Measurements from ENCODE around the gene TEX51.

The TEX51 gene

DNA sequence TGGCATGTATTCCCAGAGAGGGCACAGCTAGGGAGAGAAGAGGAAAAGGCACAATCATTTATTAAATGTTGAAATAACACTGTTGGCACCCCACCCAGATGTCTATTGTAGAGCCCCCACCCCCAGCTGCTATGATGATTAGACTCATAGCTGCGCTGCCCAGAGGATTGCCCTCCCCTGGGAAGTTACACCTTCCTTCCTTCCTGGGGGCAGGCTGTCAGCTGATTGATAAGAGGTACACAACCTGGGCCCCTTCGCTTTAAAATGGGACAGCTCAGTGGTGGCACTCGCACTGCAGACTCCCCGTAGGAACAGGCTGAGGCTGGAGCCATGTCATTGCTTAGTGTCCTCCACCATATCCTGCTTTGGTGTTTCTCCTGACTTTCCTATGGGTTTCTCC lies 18.1 kb downstream of the TEX51 start:
- no peak for DNase-seq

DNA sequence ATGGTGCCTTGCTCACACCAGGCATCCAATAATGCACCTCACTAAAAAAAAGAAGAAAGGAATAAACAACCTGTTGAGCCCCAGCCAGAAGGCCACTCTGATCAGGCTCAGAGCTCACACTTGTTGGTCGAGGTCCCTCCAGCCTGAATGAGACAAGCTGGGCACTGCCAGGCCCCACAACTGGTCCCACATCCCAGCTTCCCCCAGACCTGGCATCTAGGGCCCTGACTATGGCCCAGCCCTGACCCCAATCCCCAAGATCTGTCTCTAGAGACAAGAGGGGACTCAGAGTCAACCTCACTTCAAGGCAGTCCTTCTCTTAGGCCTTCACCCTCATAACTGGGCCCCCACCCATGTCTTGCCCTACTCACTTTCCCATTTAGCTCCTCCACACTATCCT lies 22.4 kb downstream of the TEX51 start:
- no peak for DNase-seq

DNA sequence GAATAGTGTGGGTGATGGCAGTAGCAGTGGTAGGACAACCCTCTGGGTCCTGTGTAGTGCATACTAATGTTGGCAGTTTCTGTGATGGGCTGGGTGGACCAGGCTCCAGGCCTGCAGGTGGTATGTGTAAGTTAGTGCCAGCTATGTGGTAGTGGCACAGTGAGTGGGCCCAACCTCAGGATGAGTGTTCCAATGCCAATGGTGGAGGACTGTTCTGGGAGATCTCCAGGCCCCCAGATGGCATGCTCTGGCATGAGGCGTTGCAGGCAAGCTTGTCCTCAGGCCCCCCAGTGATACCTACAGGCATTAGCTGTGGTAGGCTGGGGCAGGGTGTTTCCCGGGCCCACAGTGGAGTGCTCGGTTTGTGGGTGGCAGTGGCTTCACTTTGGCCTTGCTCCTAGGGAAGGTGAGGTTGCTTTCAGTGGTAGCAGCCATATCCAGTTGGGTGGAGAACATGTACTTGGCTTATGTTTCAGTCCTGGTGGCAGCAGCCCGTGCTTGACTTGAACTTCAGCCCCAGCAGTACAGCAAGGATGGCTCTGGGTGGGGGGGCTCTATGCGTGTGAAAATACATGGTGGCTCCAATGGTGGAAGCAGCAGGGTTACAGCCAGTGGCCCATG lies 32.4 kb downstream of the TEX51 start:
- DNase-seq = no peak

DNA sequence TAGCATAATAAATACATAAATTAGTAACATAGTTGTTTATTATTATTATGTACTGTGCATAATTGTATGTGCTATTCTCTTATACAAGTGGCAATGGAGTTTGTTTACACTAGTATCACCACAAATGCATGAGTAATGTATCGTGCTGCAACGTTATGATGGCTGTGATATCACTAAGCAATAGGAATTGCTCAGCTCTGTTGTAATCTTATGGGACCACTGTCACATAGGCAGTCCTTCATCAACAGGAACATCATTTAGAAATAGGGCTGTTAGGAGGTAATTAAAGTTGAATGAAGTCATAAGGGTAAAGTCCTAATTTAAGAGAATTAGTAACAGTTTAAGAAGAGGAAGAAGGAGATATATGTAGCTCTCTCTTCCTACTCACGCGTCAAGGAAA lies 33.8 kb downstream of the TEX51 start:
- DNase-seq = no peak

DNA sequence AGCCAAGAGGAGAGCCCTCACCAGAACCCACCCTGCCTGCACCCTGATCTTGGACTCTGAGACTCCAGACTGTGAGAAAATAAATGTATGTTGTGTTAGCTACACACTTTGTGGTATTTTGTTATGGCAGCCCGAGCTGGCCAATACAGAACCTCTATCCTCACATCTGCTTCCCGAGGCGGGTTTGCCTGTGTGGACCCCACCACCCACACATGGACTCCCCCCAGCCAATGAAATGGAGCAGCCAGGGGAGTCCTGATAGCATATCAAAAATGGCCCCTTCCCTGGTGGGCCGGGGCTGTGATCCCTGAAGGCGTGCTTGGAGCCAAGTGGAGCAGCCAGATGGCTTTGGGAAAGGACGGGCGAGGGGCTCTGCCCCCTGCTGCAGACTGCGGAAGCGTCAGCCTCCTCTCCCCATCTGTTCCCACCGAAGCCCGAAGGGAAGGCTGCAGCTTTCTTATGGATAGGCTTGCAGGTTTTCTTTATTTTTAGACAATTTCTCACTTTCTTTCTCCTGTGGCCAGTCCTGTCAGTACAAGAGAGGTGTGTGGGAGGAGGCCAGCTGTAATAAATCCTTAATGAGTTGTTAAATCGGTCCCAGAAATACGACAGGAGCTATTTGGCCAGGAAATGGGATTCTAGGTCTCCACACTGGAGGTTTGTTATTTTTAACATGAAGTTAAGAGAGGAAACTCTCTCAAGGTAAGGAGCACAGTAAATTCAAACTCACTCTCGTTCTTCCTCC lies 34.4 kb downstream of the TEX51 start:
- DNase-seq = no peak

DNA sequence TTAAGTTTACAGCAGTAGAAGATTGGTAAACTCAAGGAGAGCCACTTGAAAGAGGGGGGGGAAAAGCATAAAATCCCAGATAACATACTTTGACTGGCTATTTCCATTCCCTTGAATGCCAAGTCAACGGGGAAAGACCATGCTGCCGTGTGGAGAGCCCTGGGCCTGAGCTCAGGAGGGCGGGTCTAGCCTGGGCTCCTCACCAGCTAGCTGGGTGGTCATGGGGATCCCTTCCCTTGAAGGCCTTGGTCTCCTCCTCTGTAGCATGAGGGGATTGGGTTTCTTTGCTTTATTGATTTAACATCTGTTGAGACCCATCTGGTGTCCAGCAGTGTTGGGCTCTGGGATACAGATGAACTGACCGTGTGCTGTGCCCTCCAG lies 35.0 kb downstream of the TEX51 start:
- DNase-seq = no peak

- DNase-seq = no peak
Observed at GRCh38 chr2:126934809-126935208, 36.1 kb downstream of the TEX51 start.

- no peak for DNase-seq
Observed at GRCh38 chr2:126935774-126936173, 37.1 kb downstream of the TEX51 start.

DNA sequence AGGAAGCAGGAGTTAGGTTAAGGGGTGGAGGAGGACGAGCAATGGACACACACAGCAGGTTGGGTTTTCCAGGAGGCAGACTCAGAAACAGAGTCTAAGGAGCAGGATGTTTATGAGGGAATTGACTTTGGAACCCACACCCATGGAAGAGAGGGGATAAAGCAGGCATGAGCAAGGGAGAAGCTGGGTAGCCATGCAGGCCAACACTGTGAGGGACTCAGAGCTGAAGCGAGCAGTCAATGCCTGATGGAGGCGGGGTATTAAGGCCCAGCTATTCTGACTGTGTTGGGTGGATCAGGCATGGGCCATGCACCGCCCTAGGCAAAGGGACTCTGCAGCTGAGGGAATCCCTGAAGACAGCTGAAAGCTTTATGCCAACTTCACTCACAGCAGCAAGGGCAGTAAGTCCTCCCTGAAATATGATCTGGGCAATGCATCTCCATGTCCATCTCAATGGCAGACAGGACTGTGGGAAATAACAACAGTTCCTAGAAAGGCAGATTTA lies 37.6 kb downstream of the TEX51 start:
- DNase-seq = no peak

DNA sequence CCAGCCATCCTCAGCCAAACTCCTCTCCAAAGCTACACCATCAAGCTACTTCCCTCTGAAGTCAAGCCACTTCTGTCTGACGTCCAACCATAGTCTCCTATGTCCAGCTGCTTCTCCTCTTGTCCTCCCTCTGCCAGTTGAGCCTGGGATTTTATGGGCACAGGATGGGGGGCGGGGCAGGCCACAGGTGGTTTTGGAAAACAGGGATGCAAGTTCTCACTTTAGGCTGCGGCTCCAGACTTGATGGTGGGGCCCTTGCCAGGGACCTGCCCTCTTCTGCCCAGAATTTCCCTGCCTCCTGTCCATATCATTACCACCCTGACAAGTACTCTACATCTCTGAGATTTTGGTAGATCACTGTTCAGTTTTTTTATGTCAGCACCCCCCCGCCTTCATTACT lies 41.6 kb downstream of the TEX51 start:
- no peak for DNase-seq

DNA sequence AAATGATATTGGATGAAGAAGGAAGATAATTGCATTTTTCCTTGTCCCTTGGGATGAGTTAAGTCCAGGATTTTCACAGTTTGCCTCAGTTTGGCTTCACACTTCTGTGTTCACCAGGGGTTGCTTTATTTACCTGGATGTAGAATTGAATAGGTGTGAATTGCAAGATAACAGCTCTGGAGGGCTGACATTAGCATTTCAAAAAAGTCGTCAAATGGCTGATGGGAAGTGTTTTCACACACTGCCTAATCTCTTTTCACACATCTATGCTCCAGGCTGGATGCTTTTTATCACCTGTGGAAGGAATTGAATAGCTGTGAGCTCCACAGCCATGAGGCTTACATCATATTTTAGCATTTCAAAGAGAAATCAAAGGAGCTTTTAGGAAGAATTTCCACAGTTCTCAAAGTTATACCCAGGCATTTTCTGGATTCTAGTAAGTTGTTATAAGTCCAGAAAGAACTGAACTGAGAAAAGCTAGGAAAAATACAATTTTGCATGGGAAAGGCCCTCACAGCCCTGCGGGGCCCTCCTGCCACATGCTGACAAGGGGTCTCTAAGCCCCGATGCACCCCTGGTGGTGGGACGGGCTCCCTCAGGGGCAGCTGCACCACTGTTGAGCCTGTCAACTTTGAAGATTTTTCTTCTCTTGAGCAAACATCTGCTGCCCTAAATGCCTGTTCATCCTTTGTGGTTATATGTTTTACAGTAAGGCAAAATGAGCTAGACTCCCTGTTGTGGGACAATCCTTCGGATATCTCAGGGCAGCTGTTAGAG lies 43.9 kb downstream of the TEX51 start:
- DNase-seq = no peak

GRCh38 chr2:126943612-126944348 lies 45.1 kb downstream of the TEX51 start:
- no peak for DNase-seq

GRCh38 chr2:126945118-126945517 lies 46.4 kb downstream of the TEX51 start:
- DNase-seq = no peak

DNA sequence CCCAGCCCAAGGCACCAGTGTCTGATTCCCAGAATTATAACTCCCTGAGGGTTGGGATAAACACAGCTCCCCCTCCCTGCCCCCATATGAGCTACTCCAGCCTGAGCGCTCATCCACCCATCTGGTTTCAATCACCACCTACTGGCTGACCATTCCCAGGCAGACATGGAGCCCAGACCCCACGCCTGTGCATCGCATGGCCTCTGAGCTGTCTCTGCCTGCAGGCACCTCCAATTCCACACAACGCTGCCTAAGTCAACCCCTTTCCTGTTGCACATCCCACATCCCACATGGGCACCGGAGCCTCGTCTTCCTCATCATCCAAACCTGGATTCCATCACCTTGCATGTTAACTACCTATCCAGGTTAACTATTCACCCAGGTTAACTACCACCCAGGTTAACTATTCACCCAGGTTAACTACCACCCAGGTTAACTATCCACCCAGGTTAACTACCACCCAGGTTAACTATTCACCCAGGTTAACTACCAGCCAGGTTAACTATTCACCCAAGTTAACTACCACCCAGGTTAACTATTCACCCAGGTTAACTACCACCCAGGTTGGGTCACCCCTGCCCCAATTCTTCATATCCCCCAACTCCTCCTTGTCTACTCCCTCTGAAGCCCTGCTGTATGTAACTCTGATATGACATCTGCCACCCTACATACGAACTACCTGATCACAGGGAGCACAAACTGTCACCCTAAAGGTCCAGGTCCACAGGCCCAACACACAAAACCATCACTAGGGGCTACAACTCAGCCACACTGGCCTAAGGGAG lies 47.8 kb downstream of the TEX51 start:
- DNase-seq = no peak

DNA sequence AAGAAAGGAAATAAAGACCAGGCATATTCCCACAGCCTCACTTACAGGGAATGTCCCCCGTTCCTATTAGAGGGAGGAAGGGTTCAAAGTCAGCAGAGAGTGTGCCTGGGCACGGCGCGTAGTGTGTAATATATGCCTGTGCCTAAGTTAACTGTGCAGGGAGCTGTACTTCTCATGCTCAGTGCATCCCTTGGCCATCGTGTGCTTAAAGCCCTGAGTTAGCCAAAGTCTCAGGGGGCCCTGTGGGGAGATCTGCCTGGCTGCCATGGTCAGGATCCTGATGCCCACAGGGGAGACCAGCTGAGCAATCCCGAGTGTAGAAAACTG lies 48.4 kb downstream of the TEX51 start:
- no peak for DNase-seq

DNA sequence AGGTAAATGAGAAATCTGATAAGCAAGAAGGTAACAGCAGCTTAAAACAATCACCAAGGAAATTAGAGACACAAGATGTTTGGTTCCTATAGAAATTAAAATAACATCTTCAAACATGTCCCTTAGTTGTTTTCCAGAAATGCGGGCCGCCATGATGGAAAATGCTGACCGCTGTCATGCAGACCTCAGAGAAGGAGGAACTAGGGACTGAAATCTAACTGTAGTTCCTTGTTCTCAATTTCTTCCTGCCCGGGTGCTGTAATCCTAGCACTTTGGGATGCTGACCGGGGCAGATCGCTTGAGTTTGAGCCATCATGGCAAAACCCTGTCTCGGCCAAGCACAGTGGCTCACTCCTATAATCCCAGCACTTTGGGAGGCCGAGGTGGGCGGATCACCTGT lies 51.1 kb downstream of the TEX51 start:
- DNase-seq = no peak

DNA sequence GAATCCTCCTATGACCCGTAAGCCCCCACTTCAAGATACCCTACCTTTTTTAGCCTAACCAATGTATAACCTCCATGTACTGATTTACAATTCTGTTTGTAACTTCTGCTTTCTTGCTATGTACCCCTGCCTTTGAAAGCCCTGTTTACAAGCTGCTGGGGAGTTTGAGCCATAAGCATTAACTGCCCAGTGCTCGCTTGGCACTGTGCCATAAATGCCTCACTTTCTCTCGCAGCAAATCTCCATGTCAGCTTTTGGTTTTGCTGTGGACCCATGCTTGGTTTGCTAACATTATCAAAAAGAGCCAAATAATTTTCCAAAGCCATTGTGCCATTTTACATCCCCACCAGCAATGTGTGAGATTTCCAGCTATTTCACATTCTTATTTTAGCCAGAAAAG lies 51.8 kb downstream of the TEX51 start:
- no peak for DNase-seq

Data from CD4-positive, alpha-beta T cell treated with Interferon gamma for 1 hour (primary cell).